Kasumi-1 (cell line): ENCODE measurements around the gene TOP3A.

ENCODE experiments used
- DNase-seq, 2 experiments: peaks; one replicate each; lab custom pipeline; 2025; lab: John Stamatoyannopoulos, UW

TOP3A gene

DNA sequence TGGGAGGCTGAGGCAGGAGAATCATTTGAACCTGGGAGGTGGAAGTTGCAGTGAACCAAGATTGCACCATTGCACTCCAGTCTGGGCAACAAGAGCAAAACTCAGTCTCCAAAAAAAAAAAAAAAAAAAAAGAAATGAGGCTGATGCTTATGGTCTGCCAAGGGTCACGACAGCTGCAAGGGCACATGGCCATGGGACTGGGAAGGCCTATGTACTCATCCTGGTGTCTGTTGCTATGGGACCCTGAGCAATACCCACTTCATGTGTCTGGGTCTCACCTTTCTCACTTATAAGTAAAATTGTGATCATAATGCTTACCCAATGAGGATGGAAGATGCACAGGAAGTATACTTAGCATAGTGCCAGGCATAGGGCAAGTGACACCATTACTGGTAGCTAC is 37.7 kb downstream of the TOP3A start:
- DNase-seq, result no peak

GRCh38 chr17:18270046-18270931 is 44.5 kb downstream of the TOP3A start:
- no peak for DNase-seq

DNA sequence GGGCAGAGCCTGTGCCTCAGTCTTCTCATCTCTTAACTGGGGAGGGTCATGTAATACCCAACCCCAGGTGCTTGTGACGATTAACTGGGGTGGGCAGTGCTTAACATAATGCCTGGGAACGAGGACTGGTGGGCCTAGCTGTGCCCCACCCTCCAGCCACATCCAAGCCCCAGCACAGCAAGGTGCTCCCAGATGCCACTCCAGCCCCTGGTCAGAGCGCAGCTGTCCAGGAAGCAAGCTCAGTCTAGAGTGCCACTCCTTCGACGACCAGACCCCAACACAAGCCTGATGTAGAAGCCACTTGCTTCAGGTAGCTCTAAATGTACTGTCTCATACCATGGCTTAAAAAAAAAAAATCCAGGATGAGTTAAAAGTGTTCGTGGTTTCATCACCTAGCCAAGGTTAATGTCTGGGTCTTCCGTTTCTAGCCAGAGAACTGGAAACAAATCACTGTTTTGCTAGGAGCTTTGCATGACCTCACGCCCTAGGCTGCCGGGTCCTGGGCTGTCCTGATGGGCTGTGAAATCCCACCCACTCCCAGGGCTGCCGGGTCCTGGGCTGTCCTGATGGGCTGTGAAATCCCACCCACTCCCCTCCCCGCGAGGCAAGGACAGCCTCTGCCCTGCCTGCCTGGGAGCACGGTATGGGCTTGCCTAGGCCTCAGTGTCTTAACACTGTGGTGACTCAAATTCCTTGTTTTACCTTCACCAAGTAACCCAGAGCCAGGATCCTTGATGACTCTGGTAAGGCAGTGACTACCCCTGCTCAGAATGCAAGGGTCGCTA is 46.7 kb downstream of the TOP3A start:
- no peak for DNase-seq

DNA sequence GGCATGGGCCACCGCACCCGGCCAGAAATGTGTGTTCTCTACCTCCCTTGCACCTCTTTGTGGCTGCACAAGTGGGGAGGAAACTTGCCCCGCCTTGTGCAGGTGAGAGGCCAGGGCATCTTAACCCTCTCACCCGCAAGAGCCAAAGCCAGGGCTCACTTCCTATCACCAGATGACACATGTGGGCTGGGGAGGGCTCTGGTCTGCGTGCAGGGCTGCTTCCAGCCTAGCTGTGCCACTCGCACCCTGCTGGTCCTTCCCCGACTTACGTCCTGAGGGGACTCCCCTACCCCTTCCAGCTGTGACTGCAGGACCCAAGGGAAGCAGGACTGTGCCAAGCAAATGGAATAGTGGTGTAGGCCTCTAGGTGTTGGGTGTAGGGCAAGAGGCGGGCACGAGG is 47.4 kb downstream of the TOP3A start:
- no peak for DNase-seq

DNA sequence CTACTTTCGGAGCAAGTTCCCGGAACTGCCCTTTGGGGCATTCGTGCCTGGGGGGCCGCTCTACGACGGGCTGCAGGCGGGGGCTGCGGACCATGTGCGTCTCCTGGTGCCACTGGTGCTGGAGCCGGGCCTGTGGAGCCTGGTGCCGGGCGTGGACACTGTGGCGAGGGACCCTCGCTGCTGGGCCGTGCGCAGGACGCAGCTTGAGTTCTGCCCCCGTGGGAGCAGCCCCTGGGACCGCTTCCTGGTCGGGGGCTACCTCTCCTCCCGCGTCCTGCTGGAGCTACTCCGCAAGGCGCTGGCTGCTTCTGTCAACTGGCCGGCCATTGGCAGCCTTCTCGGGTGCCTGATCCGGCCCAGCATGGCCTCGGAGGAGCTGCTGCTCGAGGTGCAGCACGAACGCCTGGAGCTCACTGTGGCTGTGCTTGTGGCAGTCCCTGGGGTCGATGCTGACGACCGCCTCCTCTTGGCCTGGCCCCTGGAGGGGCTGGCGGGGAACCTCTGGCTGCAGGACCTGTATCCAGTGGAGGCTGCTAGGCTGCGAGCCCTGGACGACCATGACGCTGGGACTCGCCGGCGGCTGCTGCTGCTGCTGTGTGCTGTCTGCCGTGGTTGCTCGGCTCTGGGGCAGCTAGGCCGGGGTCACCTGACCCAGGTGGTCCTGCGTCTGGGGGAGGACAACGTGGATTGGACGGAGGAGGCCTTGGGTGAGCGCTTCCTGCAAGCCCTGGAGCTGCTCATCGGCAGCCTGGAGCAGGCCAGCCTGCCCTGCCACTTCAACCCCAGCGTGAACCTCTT is 50.7 kb downstream of the TOP3A start:
- DNase-seq, result no peak

DNA sequence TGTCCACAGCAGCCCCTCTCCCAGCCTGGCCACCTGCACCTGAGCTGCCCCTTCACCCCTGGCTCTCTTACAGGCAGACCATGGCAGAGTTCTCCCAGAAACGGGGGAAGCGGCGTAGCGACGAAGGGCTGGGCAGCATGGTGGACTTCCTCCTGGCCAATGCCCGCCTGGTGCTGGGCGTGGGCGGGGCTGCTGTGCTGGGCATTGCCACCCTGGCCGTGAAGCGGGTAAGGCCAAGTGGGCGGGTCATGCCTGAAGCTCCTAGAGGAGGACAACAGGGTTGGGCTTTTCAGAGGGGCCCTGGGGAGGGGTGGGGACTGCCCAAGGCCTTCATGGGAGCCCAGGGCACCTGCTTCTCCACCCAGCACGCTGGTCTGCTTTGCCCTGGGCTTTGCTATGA is 52.2 kb downstream of the TOP3A start:
- DNase-seq, result no peak

DNA sequence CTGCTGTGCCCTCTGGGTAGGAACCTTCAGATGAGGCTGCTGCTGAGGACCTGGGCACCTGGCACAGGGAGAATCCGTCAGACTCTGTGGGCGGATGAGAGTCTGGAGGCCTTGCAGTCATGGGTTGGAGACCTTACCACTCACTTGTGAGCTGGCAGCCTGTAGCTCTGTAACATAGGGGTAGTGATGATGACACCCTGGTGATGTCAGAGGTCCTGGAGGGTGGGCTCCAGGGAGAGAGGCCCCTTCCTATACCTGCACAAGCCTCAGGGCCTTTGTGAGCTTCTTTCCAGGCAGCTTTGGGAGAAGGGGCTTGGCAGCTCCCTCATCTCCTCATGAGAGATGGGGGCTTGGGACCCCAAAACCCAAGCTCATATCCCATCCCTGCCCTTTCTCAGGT is 52.7 kb downstream of the TOP3A start:
- no peak for DNase-seq

DNA sequence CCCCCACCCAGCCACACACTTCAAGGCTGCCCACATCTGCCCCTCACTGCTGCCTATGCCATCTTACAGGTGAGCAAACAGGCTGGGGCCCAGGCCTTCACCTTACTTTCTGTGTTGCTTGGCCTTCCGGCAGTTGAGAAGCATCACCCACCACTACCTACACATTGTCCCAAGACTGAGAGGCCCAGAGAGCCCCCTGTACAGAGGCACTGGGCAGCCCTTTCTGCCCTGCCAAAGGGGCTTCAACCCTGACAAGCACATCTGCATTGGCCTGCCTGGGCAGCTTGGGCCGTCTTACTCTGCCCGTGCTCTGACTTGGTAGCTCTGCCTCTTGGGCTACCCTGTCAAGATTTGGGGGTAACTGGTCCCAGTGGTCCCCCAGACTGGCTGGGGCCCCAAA is 53.1 kb downstream of the TOP3A start:
- no peak for DNase-seq

DNA sequence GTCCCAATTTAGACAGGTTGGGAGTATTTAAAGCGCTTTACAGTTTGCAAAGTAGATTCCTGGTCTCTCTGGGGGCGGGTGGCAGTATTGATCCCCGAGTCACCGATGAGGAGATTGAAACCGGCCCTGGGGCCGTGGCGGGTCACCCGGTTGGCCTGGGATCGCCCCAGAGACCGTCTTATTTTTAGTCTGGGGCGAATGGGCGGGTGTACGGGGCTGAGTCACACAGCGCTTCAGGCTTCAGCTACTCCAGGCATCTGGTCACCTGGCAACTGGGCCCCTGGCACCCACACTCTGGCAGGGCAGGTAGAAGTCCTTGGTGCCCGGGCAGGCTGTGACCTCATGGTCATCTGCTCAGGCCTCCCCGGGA is 53.7 kb downstream of the TOP3A start:
- peak in 1 of 2 experiments; percentile 14 for DNase-seq

GRCh38 chr17:18260332-18261145 is 54.3 kb downstream of the TOP3A start, which contains the start of gene MIEF2:
Gene MIEF2, plus strand, starts transcription at chr17:18260662. Its CDS starts 2,059 bp downstream, at chr17:18262721.
- peak; percentile 80 for DNase-seq

DNA sequence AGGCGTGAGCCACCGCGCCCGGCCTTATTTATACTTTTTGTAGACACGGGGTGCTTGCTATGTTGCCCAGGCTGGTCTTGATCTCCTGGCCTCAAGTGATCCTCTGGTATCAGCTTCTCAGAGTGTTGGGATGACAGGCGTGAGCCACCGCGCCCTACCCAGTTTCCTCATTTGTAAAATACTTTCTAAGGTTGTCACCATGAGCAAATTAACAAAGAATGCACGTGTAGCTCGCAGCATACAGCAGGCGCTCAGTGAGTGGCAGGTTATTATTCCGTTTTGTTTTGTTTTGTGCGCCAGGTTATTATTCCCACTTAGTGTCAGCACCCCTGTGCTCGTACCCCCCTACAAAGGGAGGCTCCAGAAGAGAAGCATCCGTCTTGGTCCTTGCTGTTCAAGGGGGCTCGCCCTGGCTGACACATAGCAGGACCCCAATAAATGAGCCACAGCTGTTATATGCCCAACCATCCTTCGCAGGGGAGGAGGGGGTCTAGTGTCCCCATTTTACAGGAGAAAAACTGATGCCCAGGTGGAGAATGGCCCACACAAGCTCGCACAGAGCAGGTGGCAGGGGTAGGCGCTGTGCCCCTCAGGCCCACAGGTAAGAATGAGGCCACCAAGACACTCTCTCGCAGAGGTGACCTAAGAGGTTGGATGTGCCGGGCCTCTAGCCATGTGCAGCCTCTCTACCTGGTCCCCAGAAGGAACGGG is 55.0 kb downstream of the TOP3A start:
- DNase-seq, result no peak

DNA sequence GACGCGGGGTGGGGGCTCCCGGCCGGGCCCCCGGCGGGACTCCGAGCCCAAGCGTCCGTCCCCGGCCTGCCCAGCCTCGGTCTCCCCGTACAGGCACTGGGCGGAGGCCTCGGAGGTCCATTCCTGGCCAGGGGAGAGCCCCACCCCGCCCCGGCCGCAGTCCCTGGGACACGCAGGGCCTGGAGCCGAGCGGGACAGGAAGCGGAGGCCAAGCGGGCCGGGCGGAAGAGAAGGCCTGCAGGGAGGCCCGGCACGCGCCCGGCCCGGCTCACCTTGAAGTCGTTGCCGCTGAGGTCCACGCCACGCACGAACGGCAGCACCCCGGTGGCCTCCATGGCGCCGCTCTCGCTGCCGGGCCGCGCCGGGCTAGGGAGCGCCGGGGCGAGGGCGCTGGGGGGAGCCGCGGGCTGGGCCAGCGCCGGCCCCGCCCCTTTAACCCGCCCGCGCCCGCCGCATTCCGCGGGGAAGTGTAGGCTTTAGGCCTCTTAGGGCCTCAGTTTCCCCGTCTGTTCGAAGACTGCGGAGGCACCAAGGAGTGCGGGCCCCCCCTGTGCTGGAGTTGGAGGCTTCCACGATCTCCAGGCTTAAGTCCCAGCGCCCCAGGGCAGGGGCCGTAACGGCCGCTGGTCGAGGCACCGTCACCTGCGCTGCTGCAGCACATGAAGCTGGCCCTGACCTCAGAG is 56.3 kb downstream of the TOP3A start, which contains the start of gene FLII:
FLII (minus strand) TSS at position 383 of the 683 bp plus-strand sequence; CDS start at position 335, 48 bp downstream.
- DNase-seq, result no peak

GRCh38 chr17:18257982-18258355 is 56.8 kb downstream of the TOP3A start:
- DNase-seq, result peak; percentile 1 to 29

DNA sequence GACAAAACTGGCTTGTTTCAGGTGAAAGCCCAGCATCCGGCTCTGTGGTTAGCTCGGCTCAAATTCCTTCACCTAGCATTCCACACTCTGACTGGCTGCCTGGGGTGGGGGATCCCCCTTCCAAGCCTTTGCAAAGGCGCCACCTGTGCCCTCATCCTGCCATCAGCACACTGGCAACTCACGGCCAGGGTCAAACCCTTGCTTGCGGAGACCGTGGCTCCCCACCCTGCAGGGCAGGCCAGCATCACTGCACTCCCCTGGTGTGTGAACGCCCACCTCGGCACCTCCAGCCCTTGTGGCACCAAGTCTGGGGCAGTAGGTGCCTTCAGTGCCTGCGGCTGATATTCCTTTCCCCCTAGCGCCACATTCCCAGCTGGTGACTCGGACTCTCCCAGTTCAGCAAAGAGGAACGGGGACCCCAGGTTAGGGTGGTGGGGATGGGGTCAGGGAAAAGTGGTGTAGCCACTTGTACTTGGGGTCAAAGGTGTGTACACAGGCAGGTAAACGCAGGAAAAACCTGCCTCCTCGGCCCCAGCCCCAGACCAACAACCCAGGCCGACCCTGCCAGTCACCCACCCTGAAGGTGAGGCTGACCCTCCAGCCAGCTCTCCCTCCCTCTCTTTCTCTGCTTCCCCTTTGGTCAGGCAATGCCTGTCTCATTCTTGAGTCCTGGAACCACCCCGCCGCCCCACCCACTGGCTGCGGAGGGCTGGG is 57.4 kb downstream of the TOP3A start:
- no peak for DNase-seq

DNA sequence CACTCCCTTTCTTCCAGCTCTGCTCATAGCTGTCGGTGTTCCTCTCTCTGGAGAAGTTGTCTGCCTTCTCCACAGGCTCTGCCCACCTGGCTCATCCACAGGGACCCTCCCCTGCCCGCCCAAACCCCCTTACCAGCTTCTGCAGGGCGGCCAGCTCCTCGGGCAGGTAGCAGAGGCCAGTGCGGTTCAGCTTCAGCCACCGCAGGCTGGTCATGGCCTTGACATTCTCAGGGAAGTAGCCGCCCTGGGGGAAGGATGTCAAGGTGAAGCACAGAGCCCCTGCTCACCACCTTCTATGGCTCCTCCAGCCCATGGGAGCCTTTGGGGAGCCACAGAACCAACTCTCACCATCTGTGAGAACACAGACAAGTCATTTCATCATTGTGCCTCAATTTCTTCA is 58.0 kb downstream of the TOP3A start:
- no peak for DNase-seq

- no peak for DNase-seq
Observed at GRCh38 chr17:18256351-18256750, 58.4 kb downstream of the TOP3A start.

GRCh38 chr17:18254888-18255649 is 59.7 kb downstream of the TOP3A start:
- DNase-seq, result no peak

DNA sequence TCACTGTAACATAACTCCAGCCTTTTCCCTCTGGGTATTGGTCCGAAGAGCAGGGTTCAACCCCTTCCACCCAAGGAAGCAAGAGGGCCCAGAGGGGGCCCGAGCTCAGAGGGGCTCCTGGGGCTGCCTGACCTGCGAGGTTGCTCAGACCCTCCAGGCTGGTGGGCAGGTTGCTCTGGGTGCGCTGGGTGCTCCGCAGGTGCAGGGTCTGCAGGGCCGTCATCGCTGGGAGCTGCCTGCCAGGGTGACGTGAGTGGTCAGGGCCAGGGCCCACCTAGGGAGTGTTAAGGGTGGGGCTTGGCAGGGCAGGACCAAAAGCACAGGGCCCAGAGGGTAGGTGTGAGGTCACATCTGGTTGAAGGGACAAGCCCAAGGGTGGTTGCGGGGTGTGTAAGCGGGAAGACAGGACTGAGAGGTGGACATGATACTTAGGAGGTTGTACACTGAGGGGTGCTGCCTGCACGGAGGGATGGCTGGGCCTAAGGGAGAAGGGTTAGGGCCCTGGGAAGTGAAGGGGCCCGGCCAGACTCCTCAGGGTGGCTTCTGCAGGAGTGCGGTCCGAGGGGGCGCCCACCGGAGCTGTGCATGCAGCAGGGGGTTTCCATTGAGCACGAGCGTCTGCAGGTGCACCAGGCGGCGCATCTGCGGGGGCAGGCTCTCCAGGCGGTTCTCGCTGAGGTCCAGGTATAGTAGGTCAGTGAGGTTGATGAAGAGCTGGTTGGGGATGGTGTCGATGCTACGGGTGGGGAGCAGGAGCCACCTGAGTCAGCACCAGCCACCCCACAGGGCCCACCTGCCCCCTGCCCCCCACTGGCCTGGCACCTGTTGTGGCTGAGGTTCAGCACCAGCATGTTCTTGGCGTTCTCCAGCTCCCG is 60.6 kb downstream of the TOP3A start:
- DNase-seq, result no peak
